Measurements from ENCODE around the gene RBM14.
"Not testable (repeated sequence)": the region's sequence is repeated elsewhere in the genome, so short reads cannot be mapped to it uniquely, and the experiment has no call there.

RBM14 gene, protein sequence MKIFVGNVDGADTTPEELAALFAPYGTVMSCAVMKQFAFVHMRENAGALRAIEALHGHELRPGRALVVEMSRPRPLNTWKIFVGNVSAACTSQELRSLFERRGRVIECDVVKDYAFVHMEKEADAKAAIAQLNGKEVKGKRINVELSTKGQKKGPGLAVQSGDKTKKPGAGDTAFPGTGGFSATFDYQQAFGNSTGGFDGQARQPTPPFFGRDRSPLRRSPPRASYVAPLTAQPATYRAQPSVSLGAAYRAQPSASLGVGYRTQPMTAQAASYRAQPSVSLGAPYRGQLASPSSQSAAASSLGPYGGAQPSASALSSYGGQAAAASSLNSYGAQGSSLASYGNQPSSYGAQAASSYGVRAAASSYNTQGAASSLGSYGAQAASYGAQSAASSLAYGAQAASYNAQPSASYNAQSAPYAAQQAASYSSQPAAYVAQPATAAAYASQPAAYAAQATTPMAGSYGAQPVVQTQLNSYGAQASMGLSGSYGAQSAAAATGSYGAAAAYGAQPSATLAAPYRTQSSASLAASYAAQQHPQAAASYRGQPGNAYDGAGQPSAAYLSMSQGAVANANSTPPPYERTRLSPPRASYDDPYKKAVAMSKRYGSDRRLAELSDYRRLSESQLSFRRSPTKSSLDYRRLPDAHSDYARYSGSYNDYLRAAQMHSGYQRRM

DNA sequence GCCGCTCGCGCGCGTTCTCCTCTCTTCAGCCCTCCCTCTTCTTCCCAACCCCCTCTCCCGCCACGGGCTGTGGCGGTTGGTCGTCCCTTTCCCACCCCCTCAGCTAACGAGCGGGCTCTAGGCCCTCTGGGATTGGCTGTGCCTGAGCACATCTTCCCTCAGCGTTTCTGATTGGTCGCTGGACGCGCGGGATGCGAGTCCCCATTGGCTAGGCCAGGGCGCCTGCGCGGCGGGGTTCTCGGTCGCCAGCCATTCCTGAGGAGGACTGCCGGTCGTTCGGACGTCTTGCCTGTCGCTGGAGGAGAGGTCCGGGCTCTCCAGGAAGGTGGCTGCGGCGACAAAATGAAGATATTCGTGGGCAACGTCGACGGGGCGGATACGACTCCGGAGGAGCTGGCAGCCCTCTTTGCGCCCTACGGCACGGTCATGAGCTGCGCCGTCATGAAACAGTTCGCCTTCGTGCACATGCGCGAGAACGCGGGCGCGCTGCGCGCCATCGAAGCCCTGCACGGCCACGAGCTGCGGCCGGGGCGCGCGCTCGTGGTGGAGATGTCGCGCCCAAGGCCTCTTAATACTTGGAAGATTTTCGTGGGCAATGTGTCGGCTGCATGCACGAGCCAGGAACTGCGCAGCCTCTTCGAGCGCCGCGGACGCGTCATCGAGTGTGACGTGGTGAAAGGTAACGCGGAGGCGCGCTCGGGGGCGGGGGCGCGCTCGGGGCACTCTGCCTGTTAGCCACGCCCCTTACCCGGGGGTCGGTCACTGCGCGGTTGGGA is at the start of gene RBM14:
TSS of gene RBM14 (plus strand) at position 252 of the 776 bp plus-strand sequence. CDS start at position 343, 91 bp downstream.
- peak; percentile 93 to 96 for DNase-seq (ENCODE audit: low read depth in 2 of 2)

- no peak for DNase-seq (ENCODE audit: low read depth in 2 of 2)
Observed at GRCh38 chr11:66567787-66568123, 48.7 kb upstream of the RBM14 start.

DNA sequence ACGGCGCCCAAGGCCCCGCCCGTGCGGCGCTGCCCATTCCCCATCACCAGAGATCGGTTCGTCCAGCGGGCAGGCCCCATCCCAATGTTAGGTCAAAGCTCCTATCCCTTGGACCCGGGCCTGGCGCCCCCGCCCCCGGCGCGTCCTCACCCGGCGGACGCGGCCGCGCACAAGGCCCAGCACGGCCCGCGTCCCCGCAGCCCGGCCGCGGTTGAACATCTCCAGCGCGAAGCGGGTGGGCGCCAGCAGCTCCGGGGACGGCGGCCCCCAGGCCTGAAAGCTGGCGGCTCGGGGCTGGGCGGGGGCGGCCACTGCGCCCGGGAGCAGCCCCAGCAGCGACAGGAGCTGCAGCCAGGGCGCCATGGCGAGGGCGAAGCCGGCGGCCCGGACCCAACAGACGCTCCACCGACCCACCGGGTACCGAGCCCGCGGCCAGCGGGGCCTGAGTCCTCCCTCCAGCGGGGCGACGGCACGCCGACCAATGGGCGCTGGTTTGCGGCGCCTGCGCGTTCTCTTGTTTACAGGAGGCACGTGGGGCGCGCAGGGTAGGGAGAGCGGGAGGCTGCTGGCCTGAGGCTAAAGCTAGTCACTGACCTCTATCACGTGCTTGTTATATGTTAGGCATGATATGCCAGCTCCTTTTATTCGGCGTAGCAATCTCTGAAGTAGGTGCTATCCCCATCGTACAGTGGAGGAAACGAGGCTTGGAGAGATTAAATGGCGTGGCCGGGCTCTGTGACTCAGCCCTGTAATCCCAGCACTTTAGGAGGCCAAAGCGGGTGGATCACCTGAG is 48.1 kb upstream of the RBM14 start, which contains the start of gene CTSF:
TSS of gene CTSF (minus strand) at position 483 of the 793 bp plus-strand sequence. CDS start at position 363, 120 bp downstream.
- peak; percentile 44 to 51 for DNase-seq (ENCODE audit: low read depth in 2 of 2)

GRCh38 chr11:66569076-66569475 is 47.4 kb upstream of the RBM14 start:
- DNase-seq (ENCODE audit: low read depth in 2 of 2) = no peak

- no peak for DNase-seq (ENCODE audit: low read depth in 2 of 2)
Observed at GRCh38 chr11:66570079-66570849, 46.2 kb upstream of the RBM14 start.

GRCh38 chr11:66570850-66571180 is 45.6 kb upstream of the RBM14 start:
- no peak for DNase-seq (ENCODE audit: low read depth in 2 of 2)

DNA sequence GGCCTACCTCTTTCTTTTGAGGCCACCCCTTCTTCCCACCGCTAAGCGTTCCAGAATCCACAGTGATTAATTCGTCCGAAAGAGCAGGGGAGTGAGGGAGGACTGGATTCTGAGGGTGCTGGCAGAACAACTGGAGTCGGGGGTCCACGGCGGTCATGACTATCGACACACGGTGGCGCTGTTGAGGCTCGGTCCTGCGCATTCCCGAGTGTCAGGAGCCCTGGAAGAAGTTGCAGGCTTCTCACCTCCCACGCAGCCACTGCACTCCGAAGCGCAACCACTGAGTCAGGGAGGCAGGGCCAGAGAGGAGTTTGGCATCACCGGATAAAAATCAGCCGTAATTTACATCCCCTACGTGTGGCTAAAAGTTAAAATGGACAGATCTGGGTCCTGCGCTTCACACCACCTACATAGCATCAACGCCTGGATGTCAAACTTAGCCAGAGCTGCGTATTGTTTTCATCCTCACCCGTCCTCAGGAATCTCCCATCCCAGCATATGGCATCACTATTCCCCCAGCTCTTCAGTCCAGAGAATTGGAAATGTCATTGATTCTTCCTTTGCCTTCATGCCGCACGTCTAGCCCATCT is 37.3 kb upstream of the RBM14 start:
- DNase-seq (ENCODE audit: low read depth in 2 of 2) = peak; percentile 49 to 71

GRCh38 chr11:66580803-66581202 is 35.6 kb upstream of the RBM14 start:
- no peak for DNase-seq (ENCODE audit: low read depth in 2 of 2)

- no peak for DNase-seq (ENCODE audit: low read depth in 2 of 2)
Observed at GRCh38 chr11:66581261-66581660, 35.2 kb upstream of the RBM14 start.

GRCh38 chr11:66582565-66583147 is 33.8 kb upstream of the RBM14 start:
- DNase-seq (ENCODE audit: low read depth in 2 of 2) = not testable (repeated sequence)

DNA sequence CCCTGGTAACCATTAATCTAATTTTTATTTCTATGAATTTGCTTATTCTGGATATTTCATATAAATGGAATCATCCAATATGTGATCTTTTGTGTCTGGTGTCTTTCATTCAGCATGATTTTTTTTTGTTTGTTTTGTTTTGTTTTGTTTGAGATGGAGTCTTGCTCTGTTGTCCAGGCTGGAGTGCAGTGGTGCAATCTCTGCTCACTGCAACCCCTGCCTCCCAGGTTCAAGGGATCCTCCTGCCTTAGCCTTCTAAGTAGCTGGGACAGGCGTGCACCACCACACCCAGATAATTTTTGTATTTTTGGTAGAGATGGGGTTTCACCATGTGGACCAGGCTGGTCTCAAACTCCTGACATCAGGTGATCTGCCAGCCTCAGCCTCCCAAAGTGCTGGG is 31.0 kb upstream of the RBM14 start:
- not testable (repeated sequence) for DNase-seq (ENCODE audit: low read depth in 2 of 2)

- DNase-seq (ENCODE audit: low read depth in 2 of 2) = no peak
Observed at GRCh38 chr11:66586136-66586535, 30.3 kb upstream of the RBM14 start.

DNA sequence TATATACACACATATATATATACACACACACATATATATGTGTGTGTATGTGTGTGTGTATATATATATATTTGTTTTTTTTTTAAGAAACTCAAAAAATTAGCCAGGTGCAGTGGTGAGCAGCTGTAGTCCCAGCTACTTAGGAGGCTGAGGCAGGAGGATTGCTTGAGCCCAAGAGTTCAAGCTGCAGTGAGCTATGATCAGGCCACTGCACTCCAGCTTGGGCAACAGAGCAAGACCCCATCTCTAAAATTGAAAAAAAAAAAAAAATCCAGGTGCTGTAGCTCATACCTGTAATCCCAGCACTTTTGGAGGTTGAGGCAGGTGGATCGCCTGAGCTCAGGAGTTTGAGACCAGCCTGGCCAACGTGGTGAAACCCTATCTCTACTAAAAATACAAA is 27.1 kb upstream of the RBM14 start:
- DNase-seq (ENCODE audit: low read depth in 2 of 2) = not testable (repeated sequence)

DNA sequence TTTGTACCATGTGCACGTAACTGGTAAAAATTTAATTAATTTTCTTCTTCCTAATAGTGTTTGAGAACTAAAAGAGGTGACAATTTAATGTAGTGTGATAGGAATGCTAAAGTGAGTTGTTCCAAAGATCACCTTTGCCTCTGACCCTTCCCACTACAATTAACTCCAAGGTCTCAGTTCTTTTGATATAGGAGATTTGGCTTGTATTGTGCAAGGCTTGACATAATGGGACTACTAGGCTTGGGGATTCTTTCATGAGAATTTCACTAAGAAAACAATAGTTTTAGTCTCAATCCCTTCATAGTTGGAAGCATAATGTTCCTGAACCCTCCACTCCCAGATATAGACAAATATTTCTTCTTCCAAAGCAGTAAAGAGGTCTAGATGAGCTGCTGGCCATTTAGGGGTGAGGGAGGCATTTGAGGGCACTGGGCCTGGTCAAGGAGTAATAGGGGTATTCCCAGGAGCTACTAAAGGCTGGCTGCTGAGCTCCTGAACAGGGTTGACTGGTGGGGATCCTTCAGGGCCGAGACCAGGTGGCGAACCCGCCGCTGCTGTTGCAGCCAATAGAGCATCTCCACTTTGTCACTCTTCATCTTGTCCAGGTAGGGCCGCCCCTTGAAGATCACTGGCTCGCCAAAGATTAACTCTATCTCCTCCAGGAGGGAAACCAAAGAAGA is 26.3 kb upstream of the RBM14 start:
- no peak for DNase-seq (ENCODE audit: low read depth in 2 of 2)

DNA sequence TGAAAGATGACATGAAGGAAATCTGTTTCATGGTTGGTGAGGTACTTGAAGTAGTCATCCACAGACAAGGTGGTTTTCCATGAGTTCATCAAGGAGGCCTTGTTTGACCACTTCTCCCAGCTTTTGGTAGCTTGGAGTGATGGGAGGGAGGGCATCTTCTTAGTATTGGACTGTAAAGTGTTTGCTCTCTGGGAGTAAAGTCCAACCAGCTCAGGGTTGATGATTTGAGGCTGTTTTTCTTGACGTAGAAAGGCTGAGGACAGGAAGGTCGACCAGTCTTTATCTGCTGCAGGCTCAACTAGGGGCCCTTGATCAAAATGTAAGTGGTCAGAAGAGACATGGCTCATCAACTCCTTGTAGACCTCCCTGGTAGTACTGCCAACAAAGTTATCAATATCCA is 25.3 kb upstream of the RBM14 start:
- no peak for DNase-seq (ENCODE audit: low read depth in 2 of 2)

DNA sequence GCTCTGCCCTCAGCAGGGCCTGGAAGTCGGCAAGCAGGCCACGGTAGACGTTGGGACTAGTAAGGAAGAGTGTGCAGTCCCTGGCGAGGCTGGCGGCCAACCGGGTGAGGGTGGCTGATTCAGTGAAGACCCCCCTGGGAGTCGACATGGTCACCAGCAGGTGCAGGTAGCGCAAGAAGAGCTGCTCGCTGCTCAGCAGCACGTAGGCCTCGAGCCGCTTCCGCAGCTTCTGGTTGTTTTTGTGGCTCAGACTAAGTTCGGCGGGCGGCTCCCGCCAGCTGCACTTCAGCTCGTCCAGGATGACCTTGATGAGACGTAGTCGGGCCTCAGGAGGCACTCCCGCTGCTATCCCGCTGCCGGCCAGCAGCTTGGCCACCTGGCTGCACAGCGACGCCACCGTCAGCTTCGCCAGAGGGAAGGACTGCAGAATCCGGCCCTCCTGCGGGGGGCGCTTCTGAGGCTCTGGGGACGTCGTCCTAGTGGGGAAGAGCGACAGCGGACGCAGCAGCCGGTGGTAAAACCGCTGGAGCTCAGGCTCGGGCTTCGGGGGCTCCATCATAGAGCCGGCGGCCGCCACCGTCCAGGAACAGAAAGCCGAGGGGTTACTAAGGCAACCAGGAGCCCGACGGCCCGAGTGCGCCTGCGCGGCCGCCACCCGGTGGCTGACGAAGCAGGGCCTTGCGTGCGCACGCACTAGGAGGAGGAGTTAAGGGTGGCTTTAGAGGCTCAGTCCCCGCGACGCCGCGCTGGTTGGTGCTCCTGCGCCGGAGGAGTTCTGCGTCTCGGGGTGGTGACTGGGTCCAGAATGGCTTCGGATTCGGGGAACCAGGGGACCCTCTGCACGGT is 23.8 kb upstream of the RBM14 start, which contains the start of the genes CCDC87 and CCS:
TSS of gene CCDC87 (minus strand) at position 607 of the 846 bp plus-strand sequence. CDS start at position 559, 48 bp downstream.
TSS of gene CCS (plus strand) at position 729 of the 846 bp plus-strand sequence. CDS start at position 806, 77 bp downstream.
- peak; percentile 98 for DNase-seq (ENCODE audit: low read depth in 2 of 2)

DNA sequence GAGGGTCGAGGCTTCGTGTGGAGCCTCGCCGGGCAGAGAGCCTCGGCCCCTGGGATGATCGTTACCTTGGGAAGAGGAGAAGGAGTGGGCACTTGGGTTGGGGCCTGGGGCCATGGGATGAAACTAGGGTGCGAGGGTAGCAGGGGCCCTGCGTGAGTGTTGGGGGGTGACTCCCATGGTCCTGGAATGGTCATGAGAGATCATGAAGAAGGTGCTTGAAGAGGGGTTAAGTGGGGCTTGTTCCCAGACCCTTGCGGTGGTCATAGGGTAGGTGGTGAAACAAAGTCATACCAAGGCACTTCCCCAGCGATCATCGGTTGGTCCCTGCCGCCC is 23.2 kb upstream of the RBM14 start:
- no peak for DNase-seq (ENCODE audit: low read depth in 2 of 2)

GRCh38 chr11:66593650-66594049 is 22.8 kb upstream of the RBM14 start:
- DNase-seq (ENCODE audit: low read depth in 2 of 2) = no peak

All from stimulated activated CD8-positive, alpha-beta memory T cell treated with anti-CD3 and anti-CD28 coated beads, Interleukin-7, amount 100 ng/mL, for 1 hour (primary cell).